ENCODE measurements around the gene SMPD3.

DNA sequence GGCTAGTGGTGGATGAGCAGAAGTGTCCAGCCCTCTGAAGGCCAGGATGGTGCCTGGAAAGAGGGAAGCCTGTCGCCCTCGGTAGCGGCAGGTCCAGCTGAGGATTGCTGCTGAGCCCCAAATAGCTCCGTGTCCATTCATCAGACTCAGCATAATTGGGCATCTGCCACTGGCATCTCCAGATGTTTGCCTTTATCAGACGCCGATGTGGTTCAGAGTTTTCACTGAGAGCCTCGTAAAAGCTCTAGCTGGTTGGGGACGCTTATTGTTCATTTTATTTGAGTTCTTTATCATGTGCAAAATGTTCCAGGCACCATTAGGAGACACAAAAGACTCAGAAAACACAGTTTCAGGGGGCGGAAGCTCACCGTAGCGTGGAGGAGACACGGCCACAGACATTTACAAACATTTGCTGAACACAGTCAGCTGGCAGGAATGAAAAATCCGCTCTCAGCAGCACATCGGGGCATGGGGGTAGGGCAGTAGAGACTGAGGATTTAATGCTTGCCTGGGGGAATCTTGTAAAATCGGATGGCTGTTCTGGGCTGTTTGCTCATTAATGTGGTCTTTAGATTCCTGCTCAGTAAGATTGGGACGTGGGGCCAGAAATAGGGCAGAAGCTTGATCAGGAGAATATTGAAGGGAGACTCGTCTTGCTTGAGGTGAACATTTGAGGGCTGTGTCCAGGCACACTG, 41.7 kb downstream of the SMPD3 start:
- TF ChIP-seq, protein P1, sequence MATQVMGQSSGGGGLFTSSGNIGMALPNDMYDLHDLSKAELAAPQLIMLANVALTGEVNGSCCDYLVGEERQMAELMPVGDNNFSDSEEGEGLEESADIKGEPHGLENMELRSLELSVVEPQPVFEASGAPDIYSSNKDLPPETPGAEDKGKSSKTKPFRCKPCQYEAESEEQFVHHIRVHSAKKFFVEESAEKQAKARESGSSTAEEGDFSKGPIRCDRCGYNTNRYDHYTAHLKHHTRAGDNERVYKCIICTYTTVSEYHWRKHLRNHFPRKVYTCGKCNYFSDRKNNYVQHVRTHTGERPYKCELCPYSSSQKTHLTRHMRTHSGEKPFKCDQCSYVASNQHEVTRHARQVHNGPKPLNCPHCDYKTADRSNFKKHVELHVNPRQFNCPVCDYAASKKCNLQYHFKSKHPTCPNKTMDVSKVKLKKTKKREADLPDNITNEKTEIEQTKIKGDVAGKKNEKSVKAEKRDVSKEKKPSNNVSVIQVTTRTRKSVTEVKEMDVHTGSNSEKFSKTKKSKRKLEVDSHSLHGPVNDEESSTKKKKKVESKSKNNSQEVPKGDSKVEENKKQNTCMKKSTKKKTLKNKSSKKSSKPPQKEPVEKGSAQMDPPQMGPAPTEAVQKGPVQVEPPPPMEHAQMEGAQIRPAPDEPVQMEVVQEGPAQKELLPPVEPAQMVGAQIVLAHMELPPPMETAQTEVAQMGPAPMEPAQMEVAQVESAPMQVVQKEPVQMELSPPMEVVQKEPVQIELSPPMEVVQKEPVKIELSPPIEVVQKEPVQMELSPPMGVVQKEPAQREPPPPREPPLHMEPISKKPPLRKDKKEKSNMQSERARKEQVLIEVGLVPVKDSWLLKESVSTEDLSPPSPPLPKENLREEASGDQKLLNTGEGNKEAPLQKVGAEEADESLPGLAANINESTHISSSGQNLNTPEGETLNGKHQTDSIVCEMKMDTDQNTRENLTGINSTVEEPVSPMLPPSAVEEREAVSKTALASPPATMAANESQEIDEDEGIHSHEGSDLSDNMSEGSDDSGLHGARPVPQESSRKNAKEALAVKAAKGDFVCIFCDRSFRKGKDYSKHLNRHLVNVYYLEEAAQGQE (IDR thresholded peaks at IDR 0.05; ENCODE audit: insufficient read depth in 1 of 2, low read depth in 2 of 2, low read length in 1 of 2): no peak
- TF ChIP-seq CTCF (IDR thresholded peaks at IDR 0.05) (no peak), SIN3A (IDR thresholded peaks at IDR 0.05; ENCODE audit: borderline replicate concordance, insufficient read depth, low read depth, low read length) (no peak), POLR2AphosphoS5 (IDR thresholded peaks at IDR 0.05; ENCODE audit: low read depth, low read length) (no peak)
